ENCODE results near the gene CLOCK.

Gene CLOCK

DNA sequence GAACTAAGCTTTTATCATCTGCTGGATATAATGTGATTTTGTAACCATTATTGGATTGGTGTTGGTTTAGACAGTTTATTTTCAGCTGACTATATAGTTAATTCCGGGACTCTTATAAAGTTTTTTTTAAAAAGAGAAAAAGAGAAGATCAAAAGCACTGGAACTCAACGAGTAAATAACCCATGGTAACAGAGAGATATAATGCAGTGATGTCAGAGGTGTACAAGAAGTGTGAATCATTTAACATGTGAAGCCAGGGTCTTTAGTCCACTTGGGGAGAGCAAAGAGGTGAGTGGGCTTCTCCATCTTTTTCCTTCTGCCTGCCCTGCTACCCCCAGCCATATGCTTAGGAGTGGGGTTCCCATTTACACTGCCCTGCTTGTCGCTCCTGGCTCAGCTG lies 147.7 kb downstream of the CLOCK start:
- POLR2A ChIA-PET = interaction anchor here (0.7 kb wide), 1 partner anchor 800 kb away, joined by 4 read pairs; no protein-coding TSS in a partner anchor
- peak overlapping the region; percentile 14 for H3K4me3 ChIP-seq (ENCODE audit: low read depth, low read length)
- TF ChIP-seq ZNF157 (tag by site-specific recombination; IDR thresholded peaks at IDR 0.05) (no peak), ZNF449 (tag by site-specific recombination; IDR thresholded peaks at IDR 0.05) (no peak), ZNF423 (tag by site-specific recombination; IDR thresholded peaks at IDR 0.05) (no peak), ZNF792 (tag by site-specific recombination; IDR thresholded peaks at IDR 0.05) (no peak), ZNF747 (tag by site-specific recombination; IDR thresholded peaks at IDR 0.05) (no peak), ZNF585B (tag by site-specific recombination; IDR thresholded peaks at IDR 0.05) (no peak)
- H3K36me3 ChIP-seq (ENCODE audit: control insufficient read depth in 2 of 2, insufficient read depth in 1 of 2, low read length in 2 of 2) = peaks cover 0 to 32% of the 10 kb centered on the region in 2 experiments; a peak in 2 of 3 replicates
- H3K4me1 ChIP-seq (ENCODE audit: control insufficient read depth, insufficient read depth, low read length) = no peaks in the 10 kb centered on the region
- CTCF ChIA-PET = no interaction called here
- no peaks in the 10 kb centered on the region for H3K9me3 ChIP-seq (ENCODE audit: control insufficient read depth, insufficient read depth, low read depth, low read length)
- no peak overlapping the region for H3K27ac ChIP-seq (ENCODE audit: extremely low read depth, low read depth, low read length)

DNA sequence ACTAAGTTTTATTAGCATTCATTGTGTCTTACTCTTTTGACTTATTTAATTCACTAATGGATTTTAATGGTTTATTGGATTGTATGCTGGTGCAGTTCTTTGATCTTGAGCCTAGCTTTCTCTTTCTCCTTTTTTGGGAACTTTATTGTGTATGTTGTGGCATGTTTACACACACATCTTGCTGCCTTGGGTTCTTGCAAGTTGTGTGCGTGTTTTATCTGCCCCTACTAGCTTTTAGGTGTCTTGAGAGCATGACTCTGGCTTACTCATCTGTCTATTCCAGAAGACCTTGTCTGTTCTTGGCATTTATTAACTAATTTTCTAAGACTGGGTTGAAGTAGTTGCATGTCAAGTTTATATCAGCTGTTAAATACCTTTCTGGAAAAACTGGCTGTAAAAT lies 148.2 kb downstream of the CLOCK start:
- POLR2A ChIA-PET = interaction anchor here (0.6 to 0.9 kb wide), 4 partner anchors 19 to 799 kb away, joined by 3 to 7 read pairs (median 4); no protein-coding TSS in a partner anchor
- peak overlapping the region; percentile 89 for H3K4me3 ChIP-seq (ENCODE audit: low read depth, low read length)
- H3K27ac ChIP-seq (ENCODE audit: extremely low read depth, low read depth, low read length) = no peak overlapping the region
- no peaks in the 10 kb centered on the region for H3K9me3 ChIP-seq (ENCODE audit: control insufficient read depth, insufficient read depth, low read depth, low read length)
- peaks cover 0 to 27% of the 10 kb centered on the region in 2 experiments; a peak in 1 of 3 replicates for H3K36me3 ChIP-seq (ENCODE audit: control insufficient read depth in 2 of 2, insufficient read depth in 1 of 2, low read length in 2 of 2)
- H3K4me1 ChIP-seq (ENCODE audit: control insufficient read depth, insufficient read depth, low read length) = no peaks in the 10 kb centered on the region
- no peak for TF ChIP-seq ZNF184 (tag by site-specific recombination; IDR thresholded peaks at IDR 0.05)
- CTCF ChIA-PET = no interaction called here

DNA sequence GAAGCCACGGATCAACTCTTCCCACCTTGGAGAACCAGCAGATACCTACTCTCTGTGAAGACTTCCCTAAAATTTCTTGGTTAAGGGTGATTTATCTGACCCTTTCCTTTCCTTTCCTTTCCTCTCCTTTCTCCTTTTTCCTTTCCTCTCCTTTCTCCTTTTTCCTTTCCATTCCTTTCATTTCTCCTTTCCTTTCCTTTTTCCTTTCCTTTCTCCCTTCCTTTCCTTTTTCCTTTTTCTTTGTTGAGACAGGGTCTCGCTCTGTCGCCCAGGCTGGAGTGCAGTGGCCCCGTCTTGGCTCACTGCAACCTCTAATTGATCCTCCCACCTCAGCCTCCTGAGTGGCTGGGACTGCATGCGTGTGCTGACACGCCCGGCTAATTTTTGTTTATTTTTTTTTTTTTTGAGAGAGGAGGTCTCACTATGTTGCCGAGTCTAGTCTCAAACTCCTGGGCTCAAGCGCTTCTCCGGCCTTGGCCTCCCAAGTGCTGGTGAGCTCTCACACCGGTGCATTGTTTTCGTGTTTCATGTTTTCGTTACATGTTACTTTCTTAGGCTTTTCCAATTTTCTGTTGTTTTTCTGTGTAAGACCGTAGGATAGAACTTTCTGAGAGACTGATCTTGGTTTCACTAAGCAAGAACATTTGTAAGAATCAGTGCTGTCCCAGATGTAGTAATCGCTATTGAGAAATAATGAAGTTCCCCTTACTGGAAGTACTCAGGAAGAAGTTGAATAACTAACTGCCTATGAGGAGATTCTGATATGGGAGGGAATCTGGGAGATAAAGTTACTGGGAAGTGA lies 149.0 kb downstream of the CLOCK start:
- CTCF ChIA-PET = interaction anchor here (0.7 kb wide), 1 partner anchor 425 kb away, joined by 4 read pairs; no protein-coding TSS in a partner anchor
- H3K27ac ChIP-seq (ENCODE audit: extremely low read depth, low read depth, low read length) = peak overlapping the region; percentile 35
- H3K4me3 ChIP-seq (ENCODE audit: low read depth, low read length) = peak overlapping the region; percentile 89
- H3K9me3 ChIP-seq (ENCODE audit: control insufficient read depth, insufficient read depth, low read depth, low read length) = no peaks in the 10 kb centered on the region
- peaks cover 0 to 23% of the 10 kb centered on the region in 2 experiments; a peak in 1 of 3 replicates for H3K36me3 ChIP-seq (ENCODE audit: control insufficient read depth in 2 of 2, insufficient read depth in 1 of 2, low read length in 2 of 2)
- POLR2A ChIA-PET = interaction anchor here (0.6 to 0.9 kb wide), 4 partner anchors 20 to 510 kb away, joined by 3 to 7 read pairs (median 3); no protein-coding TSS in a partner anchor
- H3K4me1 ChIP-seq (ENCODE audit: control insufficient read depth, insufficient read depth, low read length) = no peaks in the 10 kb centered on the region
- TF ChIP-seq ZNF623 (tag by site-specific recombination; IDR thresholded peaks at IDR 0.05) (no peak), ZNF404 (tag by site-specific recombination; IDR thresholded peaks at IDR 0.05) (no peak), ZNF2 (tag by site-specific recombination; IDR thresholded peaks at IDR 0.05) (peak; percentile 68; the same call in 1 of the 2 replicates), ZSCAN5A (tag by site-specific recombination; IDR thresholded peaks at IDR 0.05) (0 out of 2 replicates have a peak, but pooled peaks have one; percentile 18), ZNF530 (tag by site-specific recombination; IDR thresholded peaks at IDR 0.05; ENCODE audit: low read depth) (no peak), ZNF837 (tag by site-specific recombination; IDR thresholded peaks at IDR 0.05) (no peak), HOXD13 (CRISPR knock-in tag; IDR thresholded peaks at IDR 0.05; ENCODE audit: borderline replicate concordance) (no peak), ZFHX2 (tag by site-specific recombination; conservative IDR thresholded peaks at IDR 0.05) (peak; percentile 68), ZNF624 (tag by site-specific recombination; IDR thresholded peaks at IDR 0.05) (no peak), ZNF292 (tag by site-specific recombination; IDR thresholded peaks at IDR 0.05; ENCODE audit: borderline replicate concordance, low read depth) (no peak), ZNF677 (tag by site-specific recombination; IDR thresholded peaks at IDR 0.05) (no peak)
- TF ChIP-seq, protein P1, sequence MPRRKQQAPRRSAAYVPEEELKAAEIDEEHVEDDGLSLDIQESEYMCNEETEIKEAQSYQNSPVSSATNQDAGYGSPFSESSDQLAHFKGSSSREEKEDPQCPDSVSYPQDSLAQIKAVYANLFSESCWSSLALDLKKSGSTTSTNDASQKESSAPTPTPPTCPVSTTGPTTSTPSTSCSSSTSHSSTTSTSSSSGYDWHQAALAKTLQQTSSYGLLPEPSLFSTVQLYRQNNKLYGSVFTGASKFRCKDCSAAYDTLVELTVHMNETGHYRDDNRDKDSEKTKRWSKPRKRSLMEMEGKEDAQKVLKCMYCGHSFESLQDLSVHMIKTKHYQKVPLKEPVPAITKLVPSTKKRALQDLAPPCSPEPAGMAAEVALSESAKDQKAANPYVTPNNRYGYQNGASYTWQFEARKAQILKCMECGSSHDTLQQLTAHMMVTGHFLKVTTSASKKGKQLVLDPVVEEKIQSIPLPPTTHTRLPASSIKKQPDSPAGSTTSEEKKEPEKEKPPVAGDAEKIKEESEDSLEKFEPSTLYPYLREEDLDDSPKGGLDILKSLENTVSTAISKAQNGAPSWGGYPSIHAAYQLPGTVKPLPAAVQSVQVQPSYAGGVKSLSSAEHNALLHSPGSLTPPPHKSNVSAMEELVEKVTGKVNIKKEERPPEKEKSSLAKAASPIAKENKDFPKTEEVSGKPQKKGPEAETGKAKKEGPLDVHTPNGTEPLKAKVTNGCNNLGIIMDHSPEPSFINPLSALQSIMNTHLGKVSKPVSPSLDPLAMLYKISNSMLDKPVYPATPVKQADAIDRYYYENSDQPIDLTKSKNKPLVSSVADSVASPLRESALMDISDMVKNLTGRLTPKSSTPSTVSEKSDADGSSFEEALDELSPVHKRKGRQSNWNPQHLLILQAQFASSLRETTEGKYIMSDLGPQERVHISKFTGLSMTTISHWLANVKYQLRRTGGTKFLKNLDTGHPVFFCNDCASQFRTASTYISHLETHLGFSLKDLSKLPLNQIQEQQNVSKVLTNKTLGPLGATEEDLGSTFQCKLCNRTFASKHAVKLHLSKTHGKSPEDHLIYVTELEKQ (tag by site-specific recombination; IDR thresholded peaks at IDR 0.05; ENCODE audit: borderline replicate concordance) = no peak
- TF ChIP-seq, protein P2, sequence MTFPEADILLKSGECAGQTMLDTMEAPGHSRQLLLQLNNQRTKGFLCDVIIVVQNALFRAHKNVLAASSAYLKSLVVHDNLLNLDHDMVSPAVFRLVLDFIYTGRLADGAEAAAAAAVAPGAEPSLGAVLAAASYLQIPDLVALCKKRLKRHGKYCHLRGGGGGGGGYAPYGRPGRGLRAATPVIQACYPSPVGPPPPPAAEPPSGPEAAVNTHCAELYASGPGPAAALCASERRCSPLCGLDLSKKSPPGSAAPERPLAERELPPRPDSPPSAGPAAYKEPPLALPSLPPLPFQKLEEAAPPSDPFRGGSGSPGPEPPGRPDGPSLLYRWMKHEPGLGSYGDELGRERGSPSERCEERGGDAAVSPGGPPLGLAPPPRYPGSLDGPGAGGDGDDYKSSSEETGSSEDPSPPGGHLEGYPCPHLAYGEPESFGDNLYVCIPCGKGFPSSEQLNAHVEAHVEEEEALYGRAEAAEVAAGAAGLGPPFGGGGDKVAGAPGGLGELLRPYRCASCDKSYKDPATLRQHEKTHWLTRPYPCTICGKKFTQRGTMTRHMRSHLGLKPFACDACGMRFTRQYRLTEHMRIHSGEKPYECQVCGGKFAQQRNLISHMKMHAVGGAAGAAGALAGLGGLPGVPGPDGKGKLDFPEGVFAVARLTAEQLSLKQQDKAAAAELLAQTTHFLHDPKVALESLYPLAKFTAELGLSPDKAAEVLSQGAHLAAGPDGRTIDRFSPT (tag by site-specific recombination; IDR thresholded peaks at IDR 0.05) = no peak

All from HEK293 (cell line).